Astrocyte (in vitro differentiated cells and primary cell): ENCODE measurements around the gene PRODH.

Experiments used
- CTCF ChIP-seq: IDR thresholded peaks from 2 replicates; pipeline ENCODE4 v1.5.1; 2011; ENCODE audit warnings: low read depth, mild to moderate bottlenecking, inconsistent platforms, low read length, moderate library complexity; ENCODE audit not compliant: insufficient read depth
- EZH2 ChIP-seq: IDR thresholded peaks from 2 replicates; pipeline ENCODE4 v1.6.1; 2012; ENCODE audit warnings: mild to moderate bottlenecking, low read length, inconsistent platforms; ENCODE audit not compliant: insufficient read depth

- TF ChIP-seq CTCF = no peak
- TF ChIP-seq EZH2 = no peak
Observed at GRCh38 chr22:18929459-18929858, 6.6 kb downstream of the PRODH start.
